Suprapubic skin (tissue), 4 donors: Measurements from ENCODE around the gene HOXC6.

Experiments used
- EP300 ChIP-seq: sonication (generic); formaldehyde crosslinking; IDR thresholded peaks from one replicate; pipeline ENCODE4 v1.6.1; 2017; ENCODE audit warnings: antibody characterized with exemption
- POLR2A ChIP-seq, 2 donors: fragments of 450-650 bp; IDR thresholded peaks; one replicate each; pipeline ENCODE4 v1.6.1; 2017; ENCODE audit warnings: antibody characterized with exemption in 2 of 2, mild to moderate bottlenecking in 2 of 2, moderate library complexity in 2 of 2
- POLR2AphosphoS5 ChIP-seq, 3 donors: sonication (generic); formaldehyde crosslinking; IDR thresholded peaks; one replicate each; pipeline ENCODE4 v1.6.1; 2017; ENCODE audit warnings: antibody characterized with exemption in 3 of 3
- TF ChIP-seq, protein P1 (sequence below), 2 donors: fragments of 200-600 bp in 1 of 2; fragments of 450-650 bp in 1 of 2; sonication (generic) in 1 of 2; IDR thresholded peaks; one replicate each; pipeline ENCODE4 v1.5.1; 2016 to 2019; ENCODE audit warnings: antibody characterized with exemption in 2 of 2, mild to moderate bottlenecking in 1 of 2, moderate library complexity in 1 of 2

DNA sequence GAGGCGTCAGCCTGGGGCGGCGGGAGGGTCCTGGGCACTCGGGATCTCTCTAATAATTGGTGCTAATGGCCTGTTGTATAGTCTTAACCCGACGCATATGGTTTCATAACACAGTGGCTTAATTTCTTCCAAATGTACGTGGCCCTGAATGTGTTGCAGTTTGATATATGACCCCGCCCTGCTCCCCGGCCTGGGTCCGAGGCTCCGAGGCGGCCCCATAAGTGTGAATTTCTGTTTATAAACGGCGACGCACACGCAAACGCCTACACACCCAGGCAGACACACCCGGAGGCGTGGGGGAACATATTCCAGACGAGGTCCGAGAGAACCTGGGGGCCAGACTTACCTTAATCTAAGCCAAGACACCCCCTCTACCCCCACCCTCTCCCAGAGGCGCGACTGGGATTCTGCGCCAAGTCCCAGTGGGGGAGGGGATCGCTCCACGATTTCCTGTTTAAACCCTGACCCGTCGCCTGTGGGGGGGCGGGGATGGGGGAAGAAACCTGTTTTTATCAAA lies 9.7 kb upstream of the HOXC6 start:
- TF ChIP-seq, protein P1, sequence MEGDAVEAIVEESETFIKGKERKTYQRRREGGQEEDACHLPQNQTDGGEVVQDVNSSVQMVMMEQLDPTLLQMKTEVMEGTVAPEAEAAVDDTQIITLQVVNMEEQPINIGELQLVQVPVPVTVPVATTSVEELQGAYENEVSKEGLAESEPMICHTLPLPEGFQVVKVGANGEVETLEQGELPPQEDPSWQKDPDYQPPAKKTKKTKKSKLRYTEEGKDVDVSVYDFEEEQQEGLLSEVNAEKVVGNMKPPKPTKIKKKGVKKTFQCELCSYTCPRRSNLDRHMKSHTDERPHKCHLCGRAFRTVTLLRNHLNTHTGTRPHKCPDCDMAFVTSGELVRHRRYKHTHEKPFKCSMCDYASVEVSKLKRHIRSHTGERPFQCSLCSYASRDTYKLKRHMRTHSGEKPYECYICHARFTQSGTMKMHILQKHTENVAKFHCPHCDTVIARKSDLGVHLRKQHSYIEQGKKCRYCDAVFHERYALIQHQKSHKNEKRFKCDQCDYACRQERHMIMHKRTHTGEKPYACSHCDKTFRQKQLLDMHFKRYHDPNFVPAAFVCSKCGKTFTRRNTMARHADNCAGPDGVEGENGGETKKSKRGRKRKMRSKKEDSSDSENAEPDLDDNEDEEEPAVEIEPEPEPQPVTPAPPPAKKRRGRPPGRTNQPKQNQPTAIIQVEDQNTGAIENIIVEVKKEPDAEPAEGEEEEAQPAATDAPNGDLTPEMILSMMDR (IDR thresholded peaks at IDR 0.05): no peak
- TF ChIP-seq EP300 (no peak), POLR2A (IDR thresholded peaks at IDR 0.05) (no peak), POLR2AphosphoS5 (IDR thresholded peaks at IDR 0.05) (no peak)
